ENCODE results near the gene NTRK2.

The NTRK2 gene

GRCh38 chr9:84668196-84669012, 1.1 kb upstream of the NTRK2 start:
- peak; percentile 83 for DNase-seq (ENCODE audit: low spot score)
- TF ChIP-seq CTCF (conservative IDR thresholded peaks at IDR 0.05; ENCODE audit: low read depth): peak; percentile 75
- H3K27ac ChIP-seq: no peak overlapping the region
- POLR2A ChIA-PET (ENCODE audit: low non-redundant PET): no interaction called here
- CTCF ChIA-PET: interaction anchor here (0.5 to 1.4 kb wide), 15 partner anchors 21 to 1452 kb away, joined by 3 to 7 read pairs (median 4); no protein-coding TSS in a partner anchor

- TF ChIP-seq CTCF (conservative IDR thresholded peaks at IDR 0.05; ENCODE audit: low read depth): no peak
- ChIA-PET CTCF (interaction anchor here (0.5 to 1.4 kb wide), 7 partner anchors 23 to 941 kb away, joined by 3 to 5 read pairs (median 4); no protein-coding TSS in a partner anchor), POLR2A (ENCODE audit: low non-redundant PET) (no interaction called here)
- peak; percentile 30 for DNase-seq (ENCODE audit: low spot score)
- no peak overlapping the region for H3K27ac ChIP-seq
These were observed 579 bp upstream of the NTRK2 start for GRCh38 chr9:84669013-84669287.

GRCh38 chr9:84670138-84671041, 861 bp downstream of the NTRK2 start:
- ChIA-PET CTCF (interaction anchor here (0.6 to 0.7 kb wide), 3 partner anchors 311 to 859 kb away, joined by 3 to 5 read pairs (median 3); no protein-coding TSS in a partner anchor), POLR2A (ENCODE audit: low non-redundant PET) (no interaction called here)

GRCh38 chr9:84671586-84672521, 2.3 kb downstream of the NTRK2 start:
- ChIA-PET CTCF (interaction anchor here (0.7 kb wide), 1 partner anchor 59 kb away, joined by 3 read pairs; no protein-coding TSS in a partner anchor), POLR2A (ENCODE audit: low non-redundant PET) (no interaction called here)
- no peak overlapping the region for H3K27ac ChIP-seq
- TF ChIP-seq CTCF (conservative IDR thresholded peaks at IDR 0.05; ENCODE audit: low read depth): no peak
- DNase-seq (ENCODE audit: low spot score): no peak

More at GRCh38 chr9:84670138-84671041, 861 bp downstream of the NTRK2 start:
- H3K27ac ChIP-seq: no peak overlapping the region
- DNase-seq (ENCODE audit: low spot score): no peak
- no peak for TF ChIP-seq CTCF (conservative IDR thresholded peaks at IDR 0.05; ENCODE audit: low read depth)

GRCh38 chr9:84673806-84674205, 4.3 kb downstream of the NTRK2 start:
- CTCF ChIA-PET: interaction anchor here (0.6 kb wide), 2 partner anchors 17 to 155 kb away, joined by 3 to 4 read pairs; no protein-coding TSS in a partner anchor
- DNase-seq (ENCODE audit: low spot score): no peak
- TF ChIP-seq CTCF (conservative IDR thresholded peaks at IDR 0.05; ENCODE audit: low read depth): no peak
- no peak overlapping the region for H3K27ac ChIP-seq
- POLR2A ChIA-PET (ENCODE audit: low non-redundant PET): no interaction called here
